Bronchial epithelial cell (primary cell): ENCODE data around the gene KCNN3. TPM values are rescaled to one million over a fixed set of nuclear protein-coding genes. Genes with fewer than 3 reads are reported as not detected.

Source experiments
- DNase-seq: peaks from one replicate; pipeline ENCODE4 v3.0.0-alpha.2; 2010; ENCODE audit warnings: low read depth
- FAIRE-seq: peaks from 2 replicates; lab custom pipeline; 2011; peaks lifted over from hg19 to GRCh38; lab: Jason Lieb, UNC
- H3K27me3 ChIP-seq: 2 replicates; pipeline ENCODE4 v1.5.1; 2011; ENCODE audit warnings: low read length; ENCODE audit not compliant: control insufficient read depth, insufficient read depth
- H3K36me3 ChIP-seq: 2 replicates; pipeline ENCODE4 v1.5.1; 2011; ENCODE audit warnings: low read length; ENCODE audit not compliant: control insufficient read depth, insufficient read depth
- H3K4me3 ChIP-seq: 2 replicates; pipeline ENCODE4 v1.5.1; 2011; ENCODE audit warnings: mild to moderate bottlenecking, low read depth, low read length, control low read depth
- total RNA-seq: library from RNA; depleted of rRNA; stranded (reverse); fragments of >200 nt; gene quantifications from 2 replicates; pipeline ENCODE4 v1.2.1, GENCODE V29; 2014
- TF ChIP-seq, protein P1 (sequence below): IDR thresholded peaks from 2 replicates; pipeline ENCODE4 v1.5.1; 2011; ENCODE audit warnings: mild to moderate bottlenecking, moderate library complexity, low read length, control low read depth, inconsistent platforms; ENCODE audit not compliant: insufficient read depth, severe bottlenecking

Gene KCNN3
- total RNA-seq, 1 donor from 2014 or later = under 0.01 TPM

DNA sequence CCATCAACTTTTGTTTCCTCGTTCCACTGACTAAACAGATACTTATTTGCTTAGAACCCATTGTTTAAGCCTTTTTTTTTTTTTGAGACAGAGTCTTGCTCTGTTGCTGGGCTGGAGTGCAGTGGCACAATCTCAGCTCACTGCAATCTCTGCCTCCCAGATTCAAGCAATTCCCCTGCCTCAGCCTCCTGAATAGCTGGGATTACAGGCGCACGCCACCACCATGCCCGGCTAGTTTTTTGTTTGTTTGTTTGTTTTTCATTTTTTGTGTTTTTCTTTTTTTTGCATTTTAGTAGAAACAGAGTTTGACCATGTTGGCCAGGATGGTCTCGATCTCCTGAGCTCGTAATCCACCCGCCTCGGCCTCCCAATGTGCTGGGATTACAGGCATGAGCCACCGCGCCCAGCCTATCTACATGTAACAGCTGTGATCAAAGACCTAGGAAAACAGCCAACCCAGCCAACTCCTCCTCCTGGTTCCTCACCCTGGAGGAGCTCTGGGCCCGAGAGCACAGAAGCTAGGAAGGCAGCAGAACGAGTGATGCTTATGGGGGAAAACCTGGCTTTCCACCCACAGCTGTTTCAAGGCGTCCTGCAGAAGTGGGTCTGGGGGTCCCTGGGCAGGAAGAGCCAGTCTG is 32.9 kb downstream of the KCNN3 start:
- TF ChIP-seq, protein P1, sequence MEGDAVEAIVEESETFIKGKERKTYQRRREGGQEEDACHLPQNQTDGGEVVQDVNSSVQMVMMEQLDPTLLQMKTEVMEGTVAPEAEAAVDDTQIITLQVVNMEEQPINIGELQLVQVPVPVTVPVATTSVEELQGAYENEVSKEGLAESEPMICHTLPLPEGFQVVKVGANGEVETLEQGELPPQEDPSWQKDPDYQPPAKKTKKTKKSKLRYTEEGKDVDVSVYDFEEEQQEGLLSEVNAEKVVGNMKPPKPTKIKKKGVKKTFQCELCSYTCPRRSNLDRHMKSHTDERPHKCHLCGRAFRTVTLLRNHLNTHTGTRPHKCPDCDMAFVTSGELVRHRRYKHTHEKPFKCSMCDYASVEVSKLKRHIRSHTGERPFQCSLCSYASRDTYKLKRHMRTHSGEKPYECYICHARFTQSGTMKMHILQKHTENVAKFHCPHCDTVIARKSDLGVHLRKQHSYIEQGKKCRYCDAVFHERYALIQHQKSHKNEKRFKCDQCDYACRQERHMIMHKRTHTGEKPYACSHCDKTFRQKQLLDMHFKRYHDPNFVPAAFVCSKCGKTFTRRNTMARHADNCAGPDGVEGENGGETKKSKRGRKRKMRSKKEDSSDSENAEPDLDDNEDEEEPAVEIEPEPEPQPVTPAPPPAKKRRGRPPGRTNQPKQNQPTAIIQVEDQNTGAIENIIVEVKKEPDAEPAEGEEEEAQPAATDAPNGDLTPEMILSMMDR = no peak
- Histone ChIP-seq H3K27me3 (peaks cover 5% of the 10 kb centered on the region), H3K36me3 (no peaks in the 10 kb centered on the region), H3K4me3 (no peak overlapping the region)
- DNase-seq = no peak
- FAIRE-seq = no peak

DNA sequence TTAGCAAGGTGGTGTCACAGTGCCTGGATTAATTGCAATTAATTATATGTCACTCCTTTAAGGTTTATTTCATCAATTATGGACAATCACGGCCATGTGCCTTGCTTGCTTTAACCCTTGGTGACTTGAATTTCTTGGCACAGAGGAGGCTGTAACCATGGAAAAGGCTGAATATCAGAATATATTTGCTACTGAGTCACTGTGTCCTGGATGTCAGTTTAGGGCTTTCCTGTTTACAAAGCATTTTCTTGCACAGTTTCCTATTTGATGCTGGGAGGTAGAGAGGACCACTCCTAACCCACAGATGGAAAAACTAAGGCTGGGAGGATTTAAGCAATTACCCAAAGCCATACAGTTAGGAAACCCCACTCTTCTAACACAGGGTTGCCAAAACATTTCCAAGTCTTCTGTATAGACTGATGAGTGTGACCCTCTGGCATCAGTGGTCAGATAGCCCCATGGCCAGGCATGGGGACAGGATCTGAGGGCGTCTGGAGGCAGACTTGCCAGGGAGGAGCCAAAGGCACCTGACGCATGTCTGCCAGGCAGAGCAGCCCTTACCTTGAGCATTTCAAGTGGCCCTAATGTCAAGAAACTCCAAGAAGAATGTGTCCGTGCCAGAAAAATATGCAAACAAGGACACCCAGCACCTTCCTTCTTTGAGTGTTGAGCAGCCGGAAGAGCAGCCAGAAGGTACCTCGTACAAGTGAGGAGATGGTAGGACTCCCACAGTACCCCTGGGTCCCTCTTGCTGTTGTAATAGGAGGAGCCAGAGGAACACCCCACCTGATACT is 34.4 kb downstream of the KCNN3 start:
- no peak overlapping the region for H3K4me3 ChIP-seq
- peaks cover 5% of the 10 kb centered on the region for H3K27me3 ChIP-seq
- TF ChIP-seq, protein P1 = no peak
- no peaks in the 10 kb centered on the region for H3K36me3 ChIP-seq
- DNase-seq = no peak
- no peak for FAIRE-seq

DNA sequence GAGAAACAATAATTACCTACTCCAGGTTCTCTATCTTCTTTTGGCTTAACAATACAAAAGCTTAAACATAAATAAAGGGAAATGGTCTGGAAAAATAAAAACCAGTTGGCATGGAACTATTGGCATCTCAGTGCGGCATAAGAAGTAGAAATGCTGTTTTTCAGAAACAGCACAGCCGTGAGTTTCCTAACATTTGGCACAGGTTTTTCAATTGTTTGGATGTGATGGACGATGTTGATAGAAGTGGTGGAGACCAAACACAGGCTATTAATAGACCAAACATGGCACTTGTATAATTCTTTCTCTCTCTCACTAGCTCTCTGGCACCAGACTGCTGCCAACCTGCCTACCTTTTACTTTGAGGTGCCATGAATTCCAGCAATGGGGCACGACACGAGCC is 36.2 kb downstream of the KCNN3 start:
- TF ChIP-seq, protein P1 = no peak
- DNase-seq (no peak), FAIRE-seq (no peak)
- H3K36me3 ChIP-seq = no peaks in the 10 kb centered on the region
- no peak overlapping the region for H3K4me3 ChIP-seq
- peaks cover 5% of the 10 kb centered on the region for H3K27me3 ChIP-seq

DNA sequence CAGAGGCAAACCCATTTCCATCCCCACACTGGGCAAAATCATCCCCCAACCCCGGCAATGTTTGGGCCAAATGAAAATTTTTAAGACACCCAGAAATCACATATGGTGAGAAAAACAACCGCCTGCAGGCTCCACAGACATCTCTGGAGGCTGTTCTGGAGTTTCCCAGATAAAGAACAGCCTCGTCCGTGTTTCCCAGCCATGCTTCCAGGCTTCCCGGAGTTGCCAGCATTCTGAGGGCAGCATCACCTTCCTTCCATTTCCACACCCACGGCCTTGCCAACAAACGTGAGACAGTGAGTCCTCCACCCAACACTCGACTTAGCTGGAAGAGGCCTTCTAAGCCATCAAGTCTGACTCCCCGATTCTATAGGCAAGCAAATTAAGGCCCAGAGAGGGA is 36.9 kb downstream of the KCNN3 start:
- Histone ChIP-seq H3K36me3 (no peaks in the 10 kb centered on the region), H3K4me3 (no peak overlapping the region), H3K27me3 (peaks cover 5% of the 10 kb centered on the region)
- TF ChIP-seq, protein P1 = no peak
- FAIRE-seq (no peak), DNase-seq (no peak)

DNA sequence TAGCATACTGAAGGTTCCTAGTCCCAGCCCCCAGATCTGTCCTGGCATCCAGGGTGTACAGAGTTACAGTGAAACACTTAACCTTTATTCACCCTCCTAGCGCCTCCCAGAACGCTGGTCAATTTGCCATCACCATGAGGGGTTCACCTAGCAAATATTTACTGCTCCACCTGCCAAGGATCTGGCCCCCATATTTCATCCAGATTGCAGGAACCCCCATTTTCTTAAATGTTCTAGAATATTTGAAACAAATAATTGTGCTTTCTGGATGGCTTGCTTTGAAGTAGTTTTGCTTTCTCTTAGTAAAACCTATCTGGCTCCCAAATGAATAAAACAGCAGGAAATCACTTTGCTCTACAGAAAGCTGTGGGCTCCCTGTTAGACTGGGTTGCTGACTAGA is 37.7 kb downstream of the KCNN3 start:
- Histone ChIP-seq H3K27me3 (peaks cover 5% of the 10 kb centered on the region), H3K4me3 (no peak overlapping the region), H3K36me3 (no peaks in the 10 kb centered on the region)
- DNase-seq (no peak), FAIRE-seq (no peak)
- TF ChIP-seq, protein P1 = no peak
